SK-N-SH treated with all-trans-retinoic acid at 6 μM for 48 hours (cell line): ENCODE results near the gene ATG2B.

ENCODE experiments used
- ATAC-seq: fragments of 200-7000 bp; cut with Tn5 transposase; 3 replicates; pipeline ENCODE4 v1.9.1; 2020; ENCODE audit warnings: mild to moderate bottlenecking, moderate library complexity
- ARNTL ChIP-seq: fragments of 450-650 bp; formaldehyde crosslinking; IDR thresholded peaks from 2 replicates; pipeline ENCODE4 v1.5.0; 2020; ENCODE audit warnings: low read depth, mild to moderate bottlenecking, moderate library complexity, borderline replicate concordance
- BACH2 ChIP-seq: fragments of 250-450 bp; sonication (Bioruptor Pico); IDR thresholded peaks from 2 replicates; pipeline ENCODE4 v1.9.0; 2021; ENCODE audit warnings: mild to moderate bottlenecking, borderline replicate concordance
- CSDC2 ChIP-seq: fragments of 250-450 bp; sonication (Bioruptor Pico); IDR thresholded peaks from 2 replicates; pipeline ENCODE4 v1.5.0; 2020; ENCODE audit warnings: mild to moderate bottlenecking, moderate library complexity
- ESRRG ChIP-seq: fragments of 250-450 bp; sonication (Bioruptor Pico); IDR thresholded peaks from 2 replicates; pipeline ENCODE4 v1.6.1; 2021; ENCODE audit warnings: mild to moderate bottlenecking
- GLIS3 ChIP-seq: fragments of 250-450 bp; sonication (Bioruptor Pico); IDR thresholded peaks from 2 replicates; pipeline ENCODE4 v1.5.0; 2020; ENCODE audit warnings: mild to moderate bottlenecking, moderate library complexity
- ISL1 ChIP-seq: fragments of 250-450 bp; sonication (Bioruptor Pico); IDR thresholded peaks from 2 replicates; pipeline ENCODE4 v2.1.2; 2022; ENCODE audit warnings: mild to moderate bottlenecking, moderate library complexity
- OSR1 ChIP-seq: fragments of 250-450 bp; sonication (Bioruptor Pico); IDR thresholded peaks from 2 replicates; pipeline ENCODE4 v1.8.0; 2022; ENCODE audit warnings: moderate library complexity, mild to moderate bottlenecking, inconsistent platforms
- PPARA ChIP-seq: fragments of 250-450 bp; sonication (Bioruptor Pico); IDR thresholded peaks from 2 replicates; pipeline ENCODE4 v1.5.0; 2020; ENCODE audit warnings: mild to moderate bottlenecking, borderline replicate concordance
- RARB ChIP-seq: fragments of 250-450 bp; sonication (Bioruptor Pico); IDR thresholded peaks from 2 replicates; pipeline ENCODE4 v1.8.0; 2021; ENCODE audit warnings: mild to moderate bottlenecking, moderate library complexity
- SNAI2 ChIP-seq: fragments of 250-450 bp; sonication (Bioruptor Pico); IDR thresholded peaks from 2 replicates; pipeline ENCODE4 v1.5.0; 2020; ENCODE audit warnings: mild to moderate bottlenecking, moderate library complexity
- TCF4 ChIP-seq: fragments of 250-450 bp; sonication (Bioruptor Pico); IDR thresholded peaks from 2 replicates; pipeline ENCODE4 v1.8.0; 2021; ENCODE audit warnings: mild to moderate bottlenecking, moderate library complexity, borderline replicate concordance
- TOX ChIP-seq: fragments of 250-450 bp; sonication (Bioruptor Pico); IDR thresholded peaks from 2 replicates; pipeline ENCODE4 v1.8.0; 2021; ENCODE audit warnings: mild to moderate bottlenecking, moderate library complexity, borderline replicate concordance
- ZC3H10 ChIP-seq: fragments of 250-450 bp; sonication (Bioruptor Pico); IDR thresholded peaks from 2 replicates; pipeline ENCODE4 v1.5.1; 2021; ENCODE audit warnings: mild to moderate bottlenecking, moderate library complexity
- ZFP3 ChIP-seq: fragments of 250-450 bp; sonication (Bioruptor Pico); IDR thresholded peaks from 2 replicates; pipeline ENCODE4 v1.5.0; 2020; ENCODE audit warnings: mild to moderate bottlenecking, moderate library complexity
- ZFP30 ChIP-seq: fragments of 450-650 bp; formaldehyde crosslinking; IDR thresholded peaks from 2 replicates; pipeline ENCODE4 v1.5.0; 2022; ENCODE audit warnings: mild to moderate bottlenecking, moderate library complexity
- ZNF565 ChIP-seq: fragments of 450-650 bp; formaldehyde crosslinking; conservative IDR thresholded peaks from 2 replicates; pipeline ENCODE4 v1.5.0; 2020; ENCODE audit warnings: low read depth, mild to moderate bottlenecking, moderate library complexity
- ZNF70 ChIP-seq: fragments of 450-650 bp; formaldehyde crosslinking; IDR thresholded peaks from 2 replicates; pipeline ENCODE4 v1.5.0; 2020; ENCODE audit warnings: mild to moderate bottlenecking, moderate library complexity
- ZNF8 ChIP-seq: fragments of 450-650 bp; formaldehyde crosslinking; IDR thresholded peaks from 2 replicates; pipeline ENCODE4 v1.5.0; 2020; ENCODE audit warnings: mild to moderate bottlenecking, moderate library complexity
- TF ChIP-seq, protein P1 (sequence below): fragments of 250-450 bp; sonication (Bioruptor Pico); IDR thresholded peaks from 2 replicates; pipeline ENCODE4 v1.5.1; 2020; ENCODE audit warnings: low read depth, mild to moderate bottlenecking, moderate library complexity
- TF ChIP-seq, protein P2 (sequence below): fragments of 250-450 bp; sonication (Bioruptor Pico); IDR thresholded peaks from 2 replicates; pipeline ENCODE4 v1.5.1; 2021; ENCODE audit warnings: mild to moderate bottlenecking, moderate library complexity
- TF ChIP-seq, protein P3 (sequence below): fragments of 250-450 bp; sonication (Bioruptor Pico); IDR thresholded peaks from 2 replicates; pipeline ENCODE4 v1.8.0; 2021; ENCODE audit warnings: low read depth, mild to moderate bottlenecking, moderate library complexity, borderline replicate concordance
- TF ChIP-seq, protein P4 (sequence below): fragments of 250-450 bp; sonication (Bioruptor Pico); IDR thresholded peaks from 2 replicates; pipeline ENCODE4 v1.8.0; 2020; ENCODE audit warnings: mild to moderate bottlenecking, moderate library complexity, borderline replicate concordance
- TF ChIP-seq, protein P5 (sequence below): fragments of 250-450 bp; sonication (Bioruptor Pico); IDR thresholded peaks from 2 replicates; pipeline ENCODE4 v1.5.0; 2020; ENCODE audit warnings: mild to moderate bottlenecking, moderate library complexity

ATG2B gene

DNA sequence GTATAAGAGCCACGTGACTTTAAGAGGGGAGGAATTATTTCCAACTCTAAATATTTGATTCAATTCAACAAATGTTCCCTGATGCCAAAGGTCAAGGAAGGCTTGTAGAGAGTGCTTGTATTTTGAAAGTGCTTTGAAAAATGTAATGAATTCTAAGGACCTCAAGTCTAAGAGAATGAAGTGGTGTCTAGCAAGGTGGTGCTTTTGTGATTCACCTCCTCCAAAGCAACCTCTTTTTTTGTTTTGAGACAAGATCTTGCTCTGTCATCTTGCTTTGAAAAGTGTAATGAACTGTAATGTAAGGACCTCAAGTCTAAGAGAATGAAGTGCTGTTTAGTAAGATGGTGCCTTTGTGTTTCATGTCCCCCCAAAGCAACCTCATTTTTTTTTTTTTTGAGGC is 42.5 kb upstream of the ATG2B start:
- no peak for TF ChIP-seq ZFP30 (CRISPR knock-in tag)
- no peak for TF ChIP-seq PPARA
- TF ChIP-seq CSDC2 (CRISPR knock-in tag) = no peak
- TF ChIP-seq ARNTL (CRISPR knock-in tag) = no peak
- TF ChIP-seq, protein P1, sequence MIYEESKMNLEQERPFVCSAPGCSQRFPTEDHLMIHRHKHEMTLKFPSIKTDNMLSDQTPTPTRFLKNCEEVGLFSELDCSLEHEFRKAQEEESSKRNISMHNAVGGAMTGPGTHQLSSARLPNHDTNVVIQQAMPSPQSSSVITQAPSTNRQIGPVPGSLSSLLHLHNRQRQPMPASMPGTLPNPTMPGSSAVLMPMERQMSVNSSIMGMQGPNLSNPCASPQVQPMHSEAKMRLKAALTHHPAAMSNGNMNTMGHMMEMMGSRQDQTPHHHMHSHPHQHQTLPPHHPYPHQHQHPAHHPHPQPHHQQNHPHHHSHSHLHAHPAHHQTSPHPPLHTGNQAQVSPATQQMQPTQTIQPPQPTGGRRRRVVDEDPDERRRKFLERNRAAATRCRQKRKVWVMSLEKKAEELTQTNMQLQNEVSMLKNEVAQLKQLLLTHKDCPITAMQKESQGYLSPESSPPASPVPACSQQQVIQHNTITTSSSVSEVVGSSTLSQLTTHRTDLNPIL (CRISPR knock-in tag) = no peak
- no peak for TF ChIP-seq ZNF565 (CRISPR knock-in tag)
- no peak for TF ChIP-seq RARB
- TF ChIP-seq GLIS3 (CRISPR knock-in tag) = no peak
- TF ChIP-seq ZNF8 (CRISPR knock-in tag) = no peak
- no peak for TF ChIP-seq ESRRG (CRISPR knock-in tag)
- TF ChIP-seq, protein P2, sequence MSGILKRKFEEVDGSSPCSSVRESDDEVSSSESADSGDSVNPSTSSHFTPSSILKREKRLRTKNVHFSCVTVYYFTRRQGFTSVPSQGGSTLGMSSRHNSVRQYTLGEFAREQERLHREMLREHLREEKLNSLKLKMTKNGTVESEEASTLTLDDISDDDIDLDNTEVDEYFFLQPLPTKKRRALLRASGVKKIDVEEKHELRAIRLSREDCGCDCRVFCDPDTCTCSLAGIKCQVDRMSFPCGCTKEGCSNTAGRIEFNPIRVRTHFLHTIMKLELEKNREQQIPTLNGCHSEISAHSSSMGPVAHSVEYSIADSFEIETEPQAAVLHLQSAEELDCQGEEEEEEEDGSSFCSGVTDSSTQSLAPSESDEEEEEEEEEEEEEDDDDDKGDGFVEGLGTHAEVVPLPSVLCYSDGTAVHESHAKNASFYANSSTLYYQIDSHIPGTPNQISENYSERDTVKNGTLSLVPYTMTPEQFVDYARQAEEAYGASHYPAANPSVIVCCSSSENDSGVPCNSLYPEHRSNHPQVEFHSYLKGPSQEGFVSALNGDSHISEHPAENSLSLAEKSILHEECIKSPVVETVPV = no peak
- TF ChIP-seq OSR1 (CRISPR knock-in tag) = no peak
- no peak for ATAC-seq

DNA sequence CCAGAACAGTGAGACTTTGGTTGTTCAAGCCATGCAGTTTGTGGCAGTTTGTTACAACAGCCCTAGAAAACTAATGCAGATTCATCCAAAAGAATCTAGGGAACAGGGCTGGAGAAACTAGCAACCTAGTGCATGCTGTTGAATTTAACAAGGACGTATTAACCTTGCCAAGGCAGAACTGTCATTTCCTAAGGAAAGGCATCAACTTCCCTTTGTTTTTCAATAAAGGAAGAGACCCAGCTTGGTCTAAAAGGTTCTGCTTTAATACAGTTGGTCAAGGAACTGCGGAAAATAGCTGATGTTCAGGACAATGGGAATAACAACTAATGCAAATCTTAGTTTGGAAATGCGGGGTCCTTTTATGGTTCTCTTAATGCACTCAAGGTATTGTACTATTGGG is 40.3 kb upstream of the ATG2B start:
- TF ChIP-seq ISL1 (CRISPR knock-in tag) (no peak), ZNF8 (CRISPR knock-in tag) (no peak), CSDC2 (CRISPR knock-in tag) (no peak), ARNTL (CRISPR knock-in tag) (no peak), BACH2 (CRISPR knock-in tag) (no peak), TOX (CRISPR knock-in tag) (no peak), ESRRG (CRISPR knock-in tag) (no peak), ZFP30 (CRISPR knock-in tag) (no peak), ZNF70 (no peak), TCF4 (CRISPR knock-in tag) (no peak), ZC3H10 (no peak), RARB (no peak), GLIS3 (CRISPR knock-in tag) (no peak), ZFP3 (CRISPR knock-in tag) (no peak), ZNF565 (CRISPR knock-in tag) (no peak)
- TF ChIP-seq, protein P3, sequence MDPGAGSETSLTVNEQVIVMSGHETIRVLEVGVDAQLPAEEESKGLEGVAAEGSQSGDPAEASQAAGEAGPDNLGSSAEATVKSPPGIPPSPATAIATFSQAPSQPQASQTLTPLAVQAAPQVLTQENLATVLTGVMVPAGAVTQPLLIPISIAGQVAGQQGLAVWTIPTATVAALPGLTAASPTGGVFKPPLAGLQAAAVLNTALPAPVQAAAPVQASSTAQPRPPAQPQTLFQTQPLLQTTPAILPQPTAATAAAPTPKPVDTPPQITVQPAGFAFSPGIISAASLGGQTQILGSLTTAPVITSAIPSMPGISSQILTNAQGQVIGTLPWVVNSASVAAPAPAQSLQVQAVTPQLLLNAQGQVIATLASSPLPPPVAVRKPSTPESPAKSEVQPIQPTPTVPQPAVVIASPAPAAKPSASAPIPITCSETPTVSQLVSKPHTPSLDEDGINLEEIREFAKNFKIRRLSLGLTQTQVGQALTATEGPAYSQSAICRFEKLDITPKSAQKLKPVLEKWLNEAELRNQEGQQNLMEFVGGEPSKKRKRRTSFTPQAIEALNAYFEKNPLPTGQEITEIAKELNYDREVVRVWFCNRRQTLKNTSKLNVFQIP (CRISPR knock-in tag) = no peak
- TF ChIP-seq, protein P2 = no peak
- TF ChIP-seq, protein P4, sequence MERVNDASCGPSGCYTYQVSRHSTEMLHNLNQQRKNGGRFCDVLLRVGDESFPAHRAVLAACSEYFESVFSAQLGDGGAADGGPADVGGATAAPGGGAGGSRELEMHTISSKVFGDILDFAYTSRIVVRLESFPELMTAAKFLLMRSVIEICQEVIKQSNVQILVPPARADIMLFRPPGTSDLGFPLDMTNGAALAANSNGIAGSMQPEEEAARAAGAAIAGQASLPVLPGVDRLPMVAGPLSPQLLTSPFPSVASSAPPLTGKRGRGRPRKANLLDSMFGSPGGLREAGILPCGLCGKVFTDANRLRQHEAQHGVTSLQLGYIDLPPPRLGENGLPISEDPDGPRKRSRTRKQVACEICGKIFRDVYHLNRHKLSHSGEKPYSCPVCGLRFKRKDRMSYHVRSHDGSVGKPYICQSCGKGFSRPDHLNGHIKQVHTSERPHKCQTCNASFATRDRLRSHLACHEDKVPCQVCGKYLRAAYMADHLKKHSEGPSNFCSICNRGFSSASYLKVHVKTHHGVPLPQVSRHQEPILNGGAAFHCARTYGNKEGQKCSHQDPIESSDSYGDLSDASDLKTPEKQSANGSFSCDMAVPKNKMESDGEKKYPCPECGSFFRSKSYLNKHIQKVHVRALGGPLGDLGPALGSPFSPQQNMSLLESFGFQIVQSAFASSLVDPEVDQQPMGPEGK = no peak
- TF ChIP-seq, all 23 proteins: peak for 0
- no peak for ATAC-seq

DNA sequence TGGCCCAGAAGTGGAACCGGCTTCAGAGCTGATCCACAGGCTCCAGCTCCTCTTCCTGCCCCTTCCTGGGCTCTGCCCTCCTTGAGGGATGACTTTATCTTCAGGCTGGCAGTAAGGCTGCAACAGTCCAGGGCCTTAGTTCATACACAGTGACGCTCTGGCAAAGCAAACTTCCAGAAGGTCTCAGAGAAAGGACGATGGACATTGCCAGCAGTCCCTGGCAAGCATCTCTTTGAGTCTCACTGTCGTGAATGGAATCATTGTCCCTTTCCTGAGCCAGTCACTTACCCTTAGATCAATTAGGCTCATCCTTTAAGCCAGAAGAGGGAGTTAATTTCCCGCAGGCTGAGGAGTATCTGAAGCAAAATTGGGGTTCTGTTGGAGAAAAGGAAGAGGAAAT is 37.4 kb upstream of the ATG2B start:
- TF ChIP-seq, protein P5, sequence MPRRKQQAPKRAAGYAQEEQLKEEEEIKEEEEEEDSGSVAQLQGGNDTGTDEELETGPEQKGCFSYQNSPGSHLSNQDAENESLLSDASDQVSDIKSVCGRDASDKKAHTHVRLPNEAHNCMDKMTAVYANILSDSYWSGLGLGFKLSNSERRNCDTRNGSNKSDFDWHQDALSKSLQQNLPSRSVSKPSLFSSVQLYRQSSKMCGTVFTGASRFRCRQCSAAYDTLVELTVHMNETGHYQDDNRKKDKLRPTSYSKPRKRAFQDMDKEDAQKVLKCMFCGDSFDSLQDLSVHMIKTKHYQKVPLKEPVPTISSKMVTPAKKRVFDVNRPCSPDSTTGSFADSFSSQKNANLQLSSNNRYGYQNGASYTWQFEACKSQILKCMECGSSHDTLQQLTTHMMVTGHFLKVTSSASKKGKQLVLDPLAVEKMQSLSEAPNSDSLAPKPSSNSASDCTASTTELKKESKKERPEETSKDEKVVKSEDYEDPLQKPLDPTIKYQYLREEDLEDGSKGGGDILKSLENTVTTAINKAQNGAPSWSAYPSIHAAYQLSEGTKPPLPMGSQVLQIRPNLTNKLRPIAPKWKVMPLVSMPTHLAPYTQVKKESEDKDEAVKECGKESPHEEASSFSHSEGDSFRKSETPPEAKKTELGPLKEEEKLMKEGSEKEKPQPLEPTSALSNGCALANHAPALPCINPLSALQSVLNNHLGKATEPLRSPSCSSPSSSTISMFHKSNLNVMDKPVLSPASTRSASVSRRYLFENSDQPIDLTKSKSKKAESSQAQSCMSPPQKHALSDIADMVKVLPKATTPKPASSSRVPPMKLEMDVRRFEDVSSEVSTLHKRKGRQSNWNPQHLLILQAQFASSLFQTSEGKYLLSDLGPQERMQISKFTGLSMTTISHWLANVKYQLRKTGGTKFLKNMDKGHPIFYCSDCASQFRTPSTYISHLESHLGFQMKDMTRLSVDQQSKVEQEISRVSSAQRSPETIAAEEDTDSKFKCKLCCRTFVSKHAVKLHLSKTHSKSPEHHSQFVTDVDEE = no peak
- TF ChIP-seq TCF4 (CRISPR knock-in tag) = no peak
- TF ChIP-seq TOX (CRISPR knock-in tag) = no peak
- TF ChIP-seq ZNF70 = no peak
- TF ChIP-seq ISL1 (CRISPR knock-in tag) = no peak
- no peak for TF ChIP-seq ESRRG (CRISPR knock-in tag)
- no peak for TF ChIP-seq PPARA
- no peak for TF ChIP-seq OSR1 (CRISPR knock-in tag)
- TF ChIP-seq SNAI2 = no peak
- TF ChIP-seq, protein P4 = no peak
- TF ChIP-seq, protein P2 = no peak
- no peak for TF ChIP-seq BACH2 (CRISPR knock-in tag)
- no peak for TF ChIP-seq ZNF565 (CRISPR knock-in tag)
- no peak for TF ChIP-seq RARB
- no peak for ATAC-seq
